Neural crest cell (in vitro differentiated cells): ENCODE data around the gene GNPTG. TPM values are rescaled to one million over a fixed set of nuclear protein-coding genes. Genes with fewer than 3 reads are reported as not detected.

Source experiments
- DNase-seq: peaks from one replicate; pipeline ENCODE4 v3.0.0; 2021; ENCODE audit warnings: low read depth, mixed read lengths, low spot score
- H3K27ac Mint-ChIP-seq: one replicate; pipeline ENCODE4 v1.8.0; 2021; ENCODE audit warnings: mild to moderate bottlenecking, mixed read lengths; ENCODE audit not compliant: unreplicated experiment
- H3K27me3 Mint-ChIP-seq: 2 replicates; pipeline ENCODE4 v1.8.0; 2021; ENCODE audit warnings: low read depth, mild to moderate bottlenecking, mixed read lengths
- H3K36me3 Mint-ChIP-seq: 2 replicates; pipeline ENCODE4 v1.8.0; 2021; ENCODE audit warnings: low read depth, mild to moderate bottlenecking, mixed read lengths
- H3K4me1 Mint-ChIP-seq: 2 replicates; pipeline ENCODE4 v1.8.0; 2021; ENCODE audit warnings: mixed read lengths
- H3K4me3 Mint-ChIP-seq: one replicate; pipeline ENCODE4 v1.8.0; 2021; ENCODE audit warnings: mild to moderate bottlenecking, mixed read lengths
- H3K9me3 Mint-ChIP-seq: 2 replicates; pipeline ENCODE4 v1.8.0; 2021; ENCODE audit warnings: mixed read lengths
- CTCF ChIP-seq: fragments of 200-600 bp; sonication (generic); conservative IDR thresholded peaks from 2 replicates; pipeline ENCODE4 v1.5.0; 2021; ENCODE audit warnings: antibody characterized with exemption, mild to moderate bottlenecking
- total RNA-seq: library from RNA; stranded (reverse); gene quantifications from 2 replicates; pipeline ENCODE4 v1.2.1, GENCODE V29; 2021

GNPTG gene
- total RNA-seq, 1 donor from 2014 or later: 38.3 TPM

GRCh38 chr16:1395444-1396031 lies 43.8 kb downstream of the GNPTG start:
- DNase-seq: no peak
- Mint-ChIP-seq H3K4me3 (no peak overlapping the region), H3K36me3 (no peaks in the 10 kb centered on the region), H3K27ac (no peak overlapping the region), H3K27me3 (no peaks in the 10 kb centered on the region), H3K9me3 (no peaks in the 10 kb centered on the region), H3K4me1 (no peaks in the 10 kb centered on the region)
- TF ChIP-seq CTCF: no peak

- Mint-ChIP-seq H3K9me3 (no peaks in the 10 kb centered on the region), H3K4me3 (no peak overlapping the region), H3K27me3 (no peaks in the 10 kb centered on the region), H3K27ac (no peak overlapping the region), H3K36me3 (no peaks in the 10 kb centered on the region), H3K4me1 (no peaks in the 10 kb centered on the region)
- TF ChIP-seq CTCF: no peak
- DNase-seq: no peak
Measured at GRCh38 chr16:1397779-1398178, 46.0 kb downstream of the GNPTG start.

DNA sequence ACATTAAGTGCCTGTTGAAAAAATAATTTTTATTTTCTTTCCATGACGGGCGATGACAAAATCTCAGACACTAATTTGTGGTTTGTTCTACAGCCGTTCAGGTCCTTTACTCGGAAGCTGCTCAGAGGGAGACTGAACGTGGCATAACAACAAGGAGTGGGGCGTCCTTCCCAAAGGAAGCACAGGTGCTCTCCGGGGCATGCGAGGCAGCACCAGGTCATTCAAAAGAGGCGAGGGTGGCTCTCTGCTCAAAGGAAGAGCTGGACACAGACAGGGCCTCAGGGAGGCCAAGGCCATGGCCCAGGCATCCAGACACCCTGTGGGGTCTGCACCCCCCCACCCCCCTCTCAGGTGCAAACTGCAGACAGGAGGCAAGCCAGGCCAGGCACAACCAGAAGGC lies 46.6 kb downstream of the GNPTG start:
- no peak overlapping the region for H3K4me3 Mint-ChIP-seq
- TF ChIP-seq CTCF: no peak
- H3K9me3 Mint-ChIP-seq: no peaks in the 10 kb centered on the region
- no peaks in the 10 kb centered on the region for H3K27me3 Mint-ChIP-seq
- peak overlapping the region; percentile 50 for H3K27ac Mint-ChIP-seq
- no peaks in the 10 kb centered on the region for H3K36me3 Mint-ChIP-seq
- no peaks in the 10 kb centered on the region for H3K4me1 Mint-ChIP-seq
- no peak for DNase-seq

DNA sequence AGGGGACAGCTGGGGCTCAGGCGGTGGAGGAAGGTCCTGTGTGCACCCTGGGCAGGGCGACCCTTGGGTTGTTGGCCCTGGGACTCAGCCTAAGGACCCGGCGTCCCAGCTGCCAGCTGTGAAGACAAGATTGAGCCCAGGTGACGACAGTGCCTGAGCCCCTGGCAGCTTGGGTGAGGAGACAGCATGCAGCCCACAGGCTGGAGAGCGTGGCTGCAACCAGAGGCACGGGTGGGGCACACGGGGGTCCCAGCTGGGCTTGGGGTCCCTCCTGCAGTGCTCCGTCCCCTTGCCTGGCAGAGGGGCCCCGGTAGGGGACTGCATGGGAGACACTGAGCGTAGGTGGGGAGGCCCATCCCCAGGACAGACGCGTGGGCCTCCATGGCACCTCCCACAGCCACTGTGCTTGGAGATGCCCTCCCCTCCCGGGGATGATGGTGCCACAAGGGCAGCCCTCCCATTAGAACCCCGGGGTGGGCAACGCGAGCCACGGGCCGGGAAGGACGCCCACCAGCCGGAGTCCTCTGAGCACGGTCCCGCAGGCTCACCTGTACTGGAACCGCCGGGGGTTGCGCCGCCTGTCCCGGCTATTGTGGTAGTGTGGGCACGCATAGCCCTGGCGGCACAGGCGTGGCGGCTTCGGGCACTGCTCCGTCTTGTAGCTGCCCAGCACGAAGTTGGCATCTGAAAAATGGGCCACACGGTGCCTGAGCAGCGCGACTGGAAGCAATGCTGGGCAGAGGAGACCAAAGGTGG lies 47.3 kb downstream of the GNPTG start:
- no peak for DNase-seq
- H3K9me3 Mint-ChIP-seq: no peaks in the 10 kb centered on the region
- no peaks in the 10 kb centered on the region for H3K27me3 Mint-ChIP-seq

DNA sequence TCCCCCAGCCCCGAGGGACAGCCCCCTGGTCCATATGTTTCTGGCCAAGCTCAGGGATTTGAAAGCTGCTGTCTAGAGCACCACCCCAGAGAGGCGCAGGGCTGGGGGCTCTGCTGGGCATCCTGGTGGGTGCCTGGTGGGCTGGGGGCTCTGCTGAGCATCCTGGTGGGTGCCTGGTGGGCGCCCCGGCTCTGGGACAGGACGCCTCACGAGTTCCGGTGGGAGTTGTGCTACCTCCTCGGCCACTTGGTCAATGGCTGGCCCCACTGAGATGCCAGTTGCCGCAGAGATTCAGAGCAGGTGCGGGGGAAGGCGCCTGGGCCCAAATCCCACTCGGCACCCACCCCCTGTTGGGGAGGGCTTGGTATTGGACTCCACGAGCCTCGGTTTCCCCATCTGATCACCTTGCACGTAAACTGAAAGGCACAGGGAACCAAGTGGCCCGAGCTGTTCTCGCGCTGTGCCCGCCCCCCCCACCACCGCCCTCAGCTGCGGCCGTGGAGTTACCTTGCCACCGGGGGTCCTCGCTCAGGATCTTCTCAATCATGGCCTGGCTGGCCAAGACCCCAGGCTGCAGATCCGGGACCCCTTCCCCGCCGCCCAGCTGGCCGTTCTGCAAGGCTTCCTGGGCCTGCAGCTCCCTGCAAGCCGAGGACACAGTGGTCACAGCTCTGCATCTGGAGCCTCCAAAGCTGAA lies 49.5 kb downstream of the GNPTG start:
- TF ChIP-seq CTCF: no peak
- Mint-ChIP-seq H3K9me3 (no peaks in the 10 kb centered on the region), H3K27ac (no peak overlapping the region), H3K27me3 (no peaks in the 10 kb centered on the region), H3K4me1 (no peaks in the 10 kb centered on the region), H3K36me3 (no peaks in the 10 kb centered on the region), H3K4me3 (no peak overlapping the region)
- no peak for DNase-seq

More for the DNA sequence above, 47.3 kb downstream of the GNPTG start:
- TF ChIP-seq CTCF: no peak
- Mint-ChIP-seq H3K36me3 (no peaks in the 10 kb centered on the region), H3K27ac (no peak overlapping the region), H3K4me3 (no peak overlapping the region), H3K4me1 (no peaks in the 10 kb centered on the region)
